Natural killer cell treated with Interleukin-12 subunit alpha and Interleukin-12 subunit beta and Interleukin-15 and Interleukin-18, amount 100 ng/mL, for 72 hours (primary cell): Measurements from ENCODE around the gene LRRC8A. TPM values are rescaled to one million over a fixed set of nuclear protein-coding genes. Genes with fewer than 3 reads are reported as not detected.
"Not testable (repeated sequence)": the region's sequence is repeated elsewhere in the genome, so short reads cannot be mapped to it uniquely, and the experiment has no call there.

ENCODE experiments used
- ATAC-seq, 2 donors: fragments of 150-1000 bp; cut with Tn5 transposase in 1 of 2; sonication (Bioruptor Pico), chemical (Tn5 transposase) in 1 of 2; 2 replicates each; pipeline ENCODE4 v1.10.0; 2021
- DNase-seq: peaks from one replicate; pipeline ENCODE4 v3.0.0; 2022; ENCODE audit warnings: low spot score
- H3K27ac Mint-ChIP-seq, 2 donors: 1 replicate in 1 of 2; 2 replicates in 1 of 2; pipeline ENCODE4 v1.8.0; 2022; ENCODE audit warnings: mixed read lengths in 2 of 2, mild to moderate bottlenecking in 1 of 2, moderate library complexity in 1 of 2
- H3K27me3 Mint-ChIP-seq, 2 donors: 1 replicate in 1 of 2; 2 replicates in 1 of 2; pipeline ENCODE4 v1.8.0; 2022; ENCODE audit warnings: mixed read lengths in 2 of 2
- H3K36me3 Mint-ChIP-seq: one replicate; pipeline ENCODE4 v1.8.0; 2022; ENCODE audit warnings: mixed read lengths
- H3K4me1 Mint-ChIP-seq, 2 donors: 1 replicate in 1 of 2; 2 replicates in 1 of 2; pipeline ENCODE4 v1.8.0; 2022; ENCODE audit warnings: low read depth in 2 of 2, mixed read lengths in 2 of 2, mild to moderate bottlenecking in 1 of 2
- H3K4me3 Mint-ChIP-seq: one replicate; pipeline ENCODE4 v1.8.0; 2022; ENCODE audit warnings: mixed read lengths
- H3K9me3 Mint-ChIP-seq: 2 replicates; pipeline ENCODE4 v1.8.0; 2022; ENCODE audit warnings: mixed read lengths
- total RNA-seq, 2 donors: library from RNA; stranded (reverse); gene quantifications; one replicate each; pipeline ENCODE4 v1.2.3, GENCODE V29; 2022

The LRRC8A gene
- total RNA-seq, 2 donors from 2014 or later, result 25.6 to 28.2 TPM

- ATAC-seq, result peak; percentile 91 to 92
- H3K4me1 Mint-ChIP-seq, result peaks cover 23 to 30% of the 10 kb centered on the region in 2 donors
- H3K4me3 Mint-ChIP-seq, result peak within 1 kb of the TSS; percentile 97
- peak within 1 kb of the TSS; percentile 98 to 99 for H3K27ac Mint-ChIP-seq
- peaks cover 5% of the 10 kb centered on the region for H3K36me3 Mint-ChIP-seq
- no peaks in the 10 kb centered on the region for H3K9me3 Mint-ChIP-seq
- H3K27me3 Mint-ChIP-seq, result no peaks in the 10 kb centered on the region
- DNase-seq, result peak; percentile 98
Observed at GRCh38 chr9:128947527-128948301, 65.8 kb downstream of the LRRC8A start, which contains the start of the genes DOLK and NUP188. Gene DOLK (minus strand): TSS chr9:128947603. CDS start chr9:128947303, 300 bp downstream. Gene NUP188 (plus strand): TSS chr9:128947699. CDS start chr9:128947720, 21 bp downstream.

GRCh38 chr9:128961403-128961802, 79.5 kb downstream of the LRRC8A start:
- not testable (repeated sequence) for DNase-seq, H3K27me3 Mint-ChIP-seq, H3K4me3 Mint-ChIP-seq, ATAC-seq, H3K9me3 Mint-ChIP-seq, H3K36me3 Mint-ChIP-seq, H3K4me1 Mint-ChIP-seq, H3K27ac Mint-ChIP-seq

Other genes starting within 250 kb of the LRRC8A start
- 10 to 100 TPM; 23.7 to 62.6 TPM for gene DYNC2I2, start 225.3 kb upstream of the LRRC8A start, total RNA-seq
- 100 to 1,000 TPM; 495 to 800 TPM for gene SET, start 192.9 kb upstream of the LRRC8A start, total RNA-seq
- gene PKN3, start 179.6 kb upstream of the LRRC8A start, total RNA-seq, result 1 to 10 TPM; 7.0 to 8.0 TPM
- gene ZDHHC12, start 158.0 kb upstream of the LRRC8A start, total RNA-seq, result 10 to 100 TPM; 56.3 to 72.3 TPM
- gene ZER1, start 110.2 kb upstream of the LRRC8A start, total RNA-seq, result 10 to 100 TPM; 21.5 to 22.4 TPM
- 10 to 100 TPM; 25.9 to 33.4 TPM for gene TBC1D13, start 94.9 kb upstream of the LRRC8A start, total RNA-seq
- gene ENDOG, start 63.6 kb upstream of the LRRC8A start, total RNA-seq, result 10 to 100 TPM; 18.4 to 23.7 TPM
- 100 to 1,000 TPM in 1 of 2 donors, 10 to 100 TPM in 1; 89.5 to 152 TPM for gene SPOUT1, start 52.3 kb upstream of the LRRC8A start, total RNA-seq
- 10 to 100 TPM in 1 of 2 donors, 1 to 10 TPM in 1; 6.7 to 19.9 TPM for gene KYAT1, start 183 bp upstream of the LRRC8A start, total RNA-seq
- 1 to 10 TPM in 1 of 2 donors, under 1 TPM in 1; 0.24 to 1.1 TPM for gene PHYHD1, start 38.8 kb downstream of the LRRC8A start, total RNA-seq
- gene DOLK, start 65.5 kb downstream of the LRRC8A start, total RNA-seq, result 10 to 100 TPM in 1 of 2 donors, 1 to 10 TPM in 1; 8.7 to 11.5 TPM
- 100 to 1,000 TPM; 103 to 143 TPM for gene NUP188, start 65.6 kb downstream of the LRRC8A start, total RNA-seq
- 10 to 100 TPM; 57.8 to 99.0 TPM for gene SH3GLB2, start 146.2 kb downstream of the LRRC8A start, total RNA-seq
- gene MIGA2, start 154.5 kb downstream of the LRRC8A start, total RNA-seq, result 10 to 100 TPM; 42.4 to 82.6 TPM
- 10 to 100 TPM; 18.6 to 24.1 TPM for gene DOLPP1, start 199.0 kb downstream of the LRRC8A start, total RNA-seq
- 10 to 100 TPM; 11.9 to 12.7 TPM for gene CRAT, start 228.7 kb downstream of the LRRC8A start, total RNA-seq
- 100 to 1,000 TPM in 1 of 2 donors, 10 to 100 TPM in 1; 75.7 to 133 TPM for gene PTPA, start 229.3 kb downstream of the LRRC8A start, total RNA-seq